ENCODE measurements around the gene PLEKHD1.

DNA sequence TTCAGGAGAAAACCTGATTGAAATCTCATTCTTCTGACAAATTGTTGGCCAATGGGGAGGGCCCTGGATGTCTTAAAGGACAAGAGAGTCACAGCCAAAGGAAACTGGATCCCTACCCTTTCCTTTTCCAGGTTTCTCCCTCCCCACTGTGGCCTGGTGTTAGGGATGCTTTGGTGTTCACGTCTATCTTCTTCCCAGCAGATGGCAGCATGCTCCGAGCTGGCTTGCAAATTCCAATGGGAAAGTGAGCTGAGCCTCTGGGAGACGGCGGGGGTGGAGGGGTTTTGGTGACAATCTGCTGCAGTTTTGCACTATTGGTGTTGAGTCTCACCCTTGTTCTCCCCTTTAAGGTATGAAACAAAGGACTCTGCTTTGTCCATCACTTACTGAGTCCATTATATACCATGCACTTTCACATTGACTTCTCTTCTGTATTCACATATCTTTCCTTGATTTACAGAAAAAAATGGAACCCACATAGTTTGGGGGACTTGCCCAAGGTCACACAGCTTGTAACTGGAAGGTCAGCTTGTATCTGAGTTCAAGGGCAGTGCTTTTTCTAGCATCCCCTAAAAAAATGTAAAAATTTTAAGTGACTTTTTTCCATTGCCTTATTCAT is 50.8 kb downstream of the PLEKHD1 start:
- TF ChIP-seq TAF1 (IDR thresholded peaks at IDR 0.05; ENCODE audit: low read depth, low read length) = no peak
- TF ChIP-seq POLR2A (IDR thresholded peaks at IDR 0.05; ENCODE audit: control extremely low read depth in 1 of 2, low read depth in 2 of 2, low read length in 2 of 2) = no peak
- TF ChIP-seq, protein P1, sequence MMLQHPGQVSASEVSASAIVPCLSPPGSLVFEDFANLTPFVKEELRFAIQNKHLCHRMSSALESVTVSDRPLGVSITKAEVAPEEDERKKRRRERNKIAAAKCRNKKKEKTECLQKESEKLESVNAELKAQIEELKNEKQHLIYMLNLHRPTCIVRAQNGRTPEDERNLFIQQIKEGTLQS (IDR thresholded peaks at IDR 0.05; ENCODE audit: insufficient read depth, low read depth, low read length) = no peak
- TF ChIP-seq CTCF (IDR thresholded peaks at IDR 0.05; ENCODE audit: control extremely low read depth in 1 of 3, insufficient read depth in 1 of 3, low read depth in 1 of 3, low read length in 3 of 3) = peak; percentile 73 to 91 (median 83)
- no peak for TF ChIP-seq ZNF274 (IDR thresholded peaks at IDR 0.05; ENCODE audit: borderline replicate concordance, extremely low read depth, low read length)
- TF ChIP-seq CHD1 (IDR thresholded peaks at IDR 0.05; ENCODE audit: low read depth, low read length) = no peak
- no peak for TF ChIP-seq EZH2 (IDR thresholded peaks at IDR 0.05; ENCODE audit: low read depth, low read length, severe bottlenecking)
- TF ChIP-seq MAFK (IDR thresholded peaks at IDR 0.05; ENCODE audit: low read depth, low read length) = no peak
- no peak for TF ChIP-seq JUND (IDR thresholded peaks at IDR 0.05; ENCODE audit: low read length)
- TF ChIP-seq SIN3A (conservative IDR thresholded peaks at IDR 0.05 in 1 of 2, IDR thresholded peaks at IDR 0.05 in 1 of 2; ENCODE audit: low read depth in 1 of 2, low read length in 2 of 2) = no peak
- TF ChIP-seq ATF2 (IDR thresholded peaks at IDR 0.05; ENCODE audit: low read length) = no peak
- TF ChIP-seq RAD21 (IDR thresholded peaks at IDR 0.05 in 1 of 2, conservative IDR thresholded peaks at IDR 0.05 in 1 of 2; ENCODE audit: low read depth in 2 of 2, low read length in 2 of 2) = peak; percentile 83 to 85
- no peak for TF ChIP-seq EP300 (IDR thresholded peaks at IDR 0.05; ENCODE audit: borderline replicate concordance in 1 of 2, low read depth in 2 of 2, low read length in 2 of 2)
